Measurements from ENCODE around the gene RGL1. TPM values are rescaled to one million over a fixed set of nuclear protein-coding genes. Genes with fewer than 3 reads are reported as not detected.

RGL1 gene
- total RNA-seq, 3 donors from 2014 or later (not counting 1 experiment from before 2014, with no cell fraction given), result 0.16 to 0.52 (median 0.40) TPM

DNA sequence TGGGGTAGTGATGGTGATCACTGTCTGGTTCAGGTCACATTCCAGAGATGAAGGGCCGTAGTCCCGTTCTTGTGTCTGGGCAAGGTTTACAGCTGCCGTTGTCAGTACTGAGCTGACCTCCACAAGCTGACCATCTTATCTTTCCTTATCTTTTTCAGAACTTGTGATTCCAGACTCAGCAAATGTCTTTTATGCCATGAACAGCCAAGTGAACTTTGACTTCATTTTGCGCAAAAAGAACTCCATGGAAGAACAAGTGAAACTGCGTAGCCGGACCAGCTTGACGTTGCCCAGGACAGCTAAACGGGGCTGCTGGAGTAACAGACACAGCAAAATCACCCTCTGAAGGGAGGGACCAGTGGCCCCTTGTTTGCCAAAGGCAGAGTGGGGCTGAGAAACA, 121.0 kb downstream of the RGL1 start:
- no peaks in the 10 kb centered on the region for H3K36me3 Mint-ChIP-seq
- Histone ChIP-seq H3K4me1 (ENCODE audit: control insufficient read depth, insufficient read depth, low read length) (no peaks in the 10 kb centered on the region), H3K9me3 (ENCODE audit: control insufficient read depth, insufficient read depth, low read length) (no peaks in the 10 kb centered on the region), H3K36me3 (ENCODE audit: control insufficient read depth, insufficient read depth, low read length) (no peaks in the 10 kb centered on the region), H3K27me3 (ENCODE audit: control insufficient read depth, insufficient read depth, low read length) (no peaks in the 10 kb centered on the region), H3K27ac (ENCODE audit: low read length) (no peak overlapping the region), H3K4me3 (ENCODE audit: low read length) (no peak overlapping the region)
- ATAC-seq, result no peak
- no peaks in the 10 kb centered on the region for H3K9me3 Mint-ChIP-seq
- H3K4me3 Mint-ChIP-seq, result no peak overlapping the region
- DNase-seq, result no peak
- intact Hi-C loops (cut with micrococcal nuclease), result no loop called here
- peaks cover 0 to 6% of the 10 kb centered on the region in 2 donors for H3K27me3 Mint-ChIP-seq (ENCODE audit: low read depth in 2 of 2)
- no peaks in the 10 kb centered on the region for H3K4me1 Mint-ChIP-seq
- H3K27ac Mint-ChIP-seq, result no peak overlapping the region
- TF ChIP-seq, protein P1, sequence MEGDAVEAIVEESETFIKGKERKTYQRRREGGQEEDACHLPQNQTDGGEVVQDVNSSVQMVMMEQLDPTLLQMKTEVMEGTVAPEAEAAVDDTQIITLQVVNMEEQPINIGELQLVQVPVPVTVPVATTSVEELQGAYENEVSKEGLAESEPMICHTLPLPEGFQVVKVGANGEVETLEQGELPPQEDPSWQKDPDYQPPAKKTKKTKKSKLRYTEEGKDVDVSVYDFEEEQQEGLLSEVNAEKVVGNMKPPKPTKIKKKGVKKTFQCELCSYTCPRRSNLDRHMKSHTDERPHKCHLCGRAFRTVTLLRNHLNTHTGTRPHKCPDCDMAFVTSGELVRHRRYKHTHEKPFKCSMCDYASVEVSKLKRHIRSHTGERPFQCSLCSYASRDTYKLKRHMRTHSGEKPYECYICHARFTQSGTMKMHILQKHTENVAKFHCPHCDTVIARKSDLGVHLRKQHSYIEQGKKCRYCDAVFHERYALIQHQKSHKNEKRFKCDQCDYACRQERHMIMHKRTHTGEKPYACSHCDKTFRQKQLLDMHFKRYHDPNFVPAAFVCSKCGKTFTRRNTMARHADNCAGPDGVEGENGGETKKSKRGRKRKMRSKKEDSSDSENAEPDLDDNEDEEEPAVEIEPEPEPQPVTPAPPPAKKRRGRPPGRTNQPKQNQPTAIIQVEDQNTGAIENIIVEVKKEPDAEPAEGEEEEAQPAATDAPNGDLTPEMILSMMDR (IDR thresholded peaks at IDR 0.05), result no peak
- 84% methylated on average over 8 of the region's 8 CpGs for WGBS (ENCODE audit: insufficient coverage)

- Mint-ChIP-seq H3K4me1 (peaks cover 7 to 10% of the 10 kb centered on the region in 2 donors), H3K27ac (no peak overlapping the region), H3K27me3 (ENCODE audit: low read depth in 2 of 2) (peaks cover 0 to 6% of the 10 kb centered on the region in 2 donors), H3K36me3 (no peaks in the 10 kb centered on the region), H3K4me3 (no peak overlapping the region), H3K9me3 (no peaks in the 10 kb centered on the region)
- Histone ChIP-seq H3K36me3 (ENCODE audit: control insufficient read depth, insufficient read depth, low read length) (no peaks in the 10 kb centered on the region), H3K4me3 (ENCODE audit: low read length) (no peak overlapping the region), H3K9me3 (ENCODE audit: control insufficient read depth, insufficient read depth, low read length) (no peaks in the 10 kb centered on the region), H3K27ac (ENCODE audit: low read length) (no peak overlapping the region), H3K4me1 (ENCODE audit: control insufficient read depth, insufficient read depth, low read length) (no peaks in the 10 kb centered on the region), H3K27me3 (ENCODE audit: control insufficient read depth, insufficient read depth, low read length) (no peaks in the 10 kb centered on the region)
- DNase-seq (no peak), ATAC-seq (no peak)
- WGBS (ENCODE audit: insufficient coverage), result 84% methylated on average over 5 of the region's 5 CpGs
- TF ChIP-seq, protein P1 (IDR thresholded peaks at IDR 0.05), result no peak
- intact Hi-C loops (cut with micrococcal nuclease), result no loop called here
These were observed 122.1 kb downstream of the RGL1 start for GRCh38 chr1:183926983-183927382.

- TF ChIP-seq, protein P1 (IDR thresholded peaks at IDR 0.05), result no peak
- peak in 1 of 3 donors; percentile 57 for ATAC-seq
- no peaks in the 10 kb centered on the region for H3K9me3 ChIP-seq (ENCODE audit: control insufficient read depth, insufficient read depth, low read length)
- Mint-ChIP-seq H3K36me3 (no peaks in the 10 kb centered on the region), H3K4me1 (peaks cover 20 to 32% of the 10 kb centered on the region in 2 donors), H3K27me3 (ENCODE audit: low read depth in 2 of 2) (no peaks in the 10 kb centered on the region), H3K9me3 (no peaks in the 10 kb centered on the region), H3K4me3 (no peak overlapping the region), H3K27ac (peak overlapping the region in 1 of 2 donors; percentile 26)
- no peak overlapping the region for H3K4me3 ChIP-seq (ENCODE audit: low read length)
- peaks cover 9% of the 10 kb centered on the region for H3K4me1 ChIP-seq (ENCODE audit: control insufficient read depth, insufficient read depth, low read length)
- no peaks in the 10 kb centered on the region for H3K27me3 ChIP-seq (ENCODE audit: control insufficient read depth, insufficient read depth, low read length)
- no peaks in the 10 kb centered on the region for H3K36me3 ChIP-seq (ENCODE audit: control insufficient read depth, insufficient read depth, low read length)
- WGBS (ENCODE audit: insufficient coverage), result no CpG with 5 or more reads among the region's 2 CpGs
- intact Hi-C loops (cut with micrococcal nuclease), result no loop called here
- no peak for DNase-seq
- H3K27ac ChIP-seq (ENCODE audit: low read length), result no peak overlapping the region
These were observed 126.8 kb downstream of the RGL1 start for GRCh38 chr1:183931646-183932271.

DNA sequence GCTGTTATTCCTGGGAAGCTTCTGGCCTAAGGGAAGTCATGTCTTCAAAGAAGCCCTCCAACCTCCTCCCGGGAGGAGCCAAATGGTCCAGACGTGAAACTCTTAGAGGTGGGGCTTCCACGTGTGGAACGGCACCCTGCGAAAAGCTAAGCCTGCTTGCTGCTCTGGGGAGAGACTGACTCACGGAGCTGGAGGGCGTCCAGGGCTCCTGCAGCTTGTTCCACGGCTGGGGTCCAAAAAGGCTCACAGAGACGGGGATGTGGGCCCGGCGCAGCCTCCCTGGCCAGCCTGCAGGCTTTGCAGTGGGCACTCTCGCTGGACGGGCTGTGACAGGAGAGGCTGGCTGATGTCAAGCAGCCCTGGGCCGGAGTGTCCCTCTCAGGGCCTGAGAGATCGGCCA, 127.5 kb downstream of the RGL1 start:
- no peaks in the 10 kb centered on the region for H3K36me3 ChIP-seq (ENCODE audit: control insufficient read depth, insufficient read depth, low read length)
- Mint-ChIP-seq H3K27me3 (ENCODE audit: low read depth in 2 of 2) (no peaks in the 10 kb centered on the region), H3K9me3 (no peaks in the 10 kb centered on the region), H3K36me3 (no peaks in the 10 kb centered on the region), H3K27ac (no peak overlapping the region), H3K4me3 (no peak overlapping the region), H3K4me1 (peaks cover 24 to 38% of the 10 kb centered on the region in 2 donors)
- H3K27ac ChIP-seq (ENCODE audit: low read length), result no peak overlapping the region
- intact Hi-C loops (cut with micrococcal nuclease), result no loop called here
- TF ChIP-seq, protein P1 (IDR thresholded peaks at IDR 0.05), result no peak
- H3K9me3 ChIP-seq (ENCODE audit: control insufficient read depth, insufficient read depth, low read length), result no peaks in the 10 kb centered on the region
- WGBS (ENCODE audit: insufficient coverage), result 93% methylated on average over 15 of the region's 15 CpGs
- H3K4me1 ChIP-seq (ENCODE audit: control insufficient read depth, insufficient read depth, low read length), result peaks cover 13% of the 10 kb centered on the region
- no peak overlapping the region for H3K4me3 ChIP-seq (ENCODE audit: low read length)
- ATAC-seq (no peak), DNase-seq (no peak)
- no peaks in the 10 kb centered on the region for H3K27me3 ChIP-seq (ENCODE audit: control insufficient read depth, insufficient read depth, low read length)

Measured in natural killer cell (primary cell).